Measurements from ENCODE around the gene WDR33.
"Not testable (repeated sequence)": the region's sequence is repeated elsewhere in the genome, so short reads cannot be mapped to it uniquely, and the experiment has no call there.

Gene WDR33

GRCh38 chr2:127829845-127830246 lies 18.9 kb upstream of the WDR33 start:
- no peaks in the 10 kb centered on the region for H3K27me3 ChIP-seq
- TF ChIP-seq CTCF (IDR thresholded peaks at IDR 0.05; ENCODE audit: low read depth, low read length), result no peak
- no peaks in the 10 kb centered on the region for H3K4me1 ChIP-seq
- no peak for DNase-seq
- no peak overlapping the region for H3K4me3 ChIP-seq (ENCODE audit: low read depth, low read length)
- no peaks in the 10 kb centered on the region for H3K36me3 ChIP-seq
- no peaks in the 10 kb centered on the region for H3K9me3 ChIP-seq

- H3K4me3 ChIP-seq (ENCODE audit: low read depth, low read length), result not testable (repeated sequence)
Measured at GRCh38 chr2:127826708-127827107, 15.7 kb upstream of the WDR33 start.

GRCh38 chr2:127826047-127826446 lies 15.1 kb upstream of the WDR33 start:
- Histone ChIP-seq H3K4me1 (no peaks in the 10 kb centered on the region), H3K27me3 (no peaks in the 10 kb centered on the region), H3K4me3 (ENCODE audit: low read depth, low read length) (no peak overlapping the region), H3K36me3 (no peaks in the 10 kb centered on the region), H3K9me3 (no peaks in the 10 kb centered on the region)
- no peak for DNase-seq
- TF ChIP-seq CTCF (IDR thresholded peaks at IDR 0.05; ENCODE audit: low read depth, low read length), result no peak

More at GRCh38 chr2:127826708-127827107, 15.7 kb upstream of the WDR33 start:
- not testable (repeated sequence) for DNase-seq, H3K36me3 ChIP-seq, H3K27me3 ChIP-seq, H3K9me3 ChIP-seq, H3K4me1 ChIP-seq

GRCh38 chr2:127820080-127820668 lies 9.2 kb upstream of the WDR33 start:
- H3K36me3 ChIP-seq, result no peaks in the 10 kb centered on the region
- no peaks in the 10 kb centered on the region for H3K9me3 ChIP-seq
- no peaks in the 10 kb centered on the region for H3K4me1 ChIP-seq
- no peak for DNase-seq
- no peaks in the 10 kb centered on the region for H3K27me3 ChIP-seq
- no peak for TF ChIP-seq CTCF (IDR thresholded peaks at IDR 0.05; ENCODE audit: low read depth, low read length)
- H3K4me3 ChIP-seq (ENCODE audit: low read depth, low read length), result no peak overlapping the region

GRCh38 chr2:127818794-127819425 lies 7.9 kb upstream of the WDR33 start:
- Histone ChIP-seq H3K4me3 (ENCODE audit: low read depth, low read length) (no peak overlapping the region), H3K36me3 (no peaks in the 10 kb centered on the region), H3K9me3 (no peaks in the 10 kb centered on the region), H3K27me3 (no peaks in the 10 kb centered on the region), H3K4me1 (no peaks in the 10 kb centered on the region)
- no peak for DNase-seq
- no peak for TF ChIP-seq CTCF (IDR thresholded peaks at IDR 0.05; ENCODE audit: low read depth, low read length)

- Histone ChIP-seq H3K27me3 (no peaks in the 10 kb centered on the region), H3K9me3 (no peaks in the 10 kb centered on the region), H3K36me3 (no peaks in the 10 kb centered on the region), H3K4me3 (ENCODE audit: low read depth, low read length) (no peak overlapping the region), H3K4me1 (no peaks in the 10 kb centered on the region)
- DNase-seq, result no peak
- TF ChIP-seq CTCF (IDR thresholded peaks at IDR 0.05; ENCODE audit: low read depth, low read length), result no peak
Measured at GRCh38 chr2:127818241-127818640, 7.3 kb upstream of the WDR33 start.
